Fibroblast of lung (primary cell): Measurements from ENCODE around the gene GRIK4.

Source experiments
- EZH2 ChIP-seq: IDR thresholded peaks from 2 replicates; pipeline ENCODE4 v1.5.1; 2012; ENCODE audit warnings: low read length, control low read depth, mild to moderate bottlenecking; ENCODE audit errors: missing control alignments
- TF ChIP-seq, protein P1 (sequence below), 2 donors: IDR thresholded peaks in 1 of 2; conservative IDR thresholded peaks in 1 of 2; 1 replicate in 1 of 2; 2 replicates in 1 of 2; pipeline ENCODE4 v1.5.1; 2011 to 2012; ENCODE audit warnings: low read length in 2 of 2, control low read depth in 1 of 2, inconsistent platforms in 1 of 2, low read depth in 1 of 2, mild to moderate bottlenecking in 1 of 2

DNA sequence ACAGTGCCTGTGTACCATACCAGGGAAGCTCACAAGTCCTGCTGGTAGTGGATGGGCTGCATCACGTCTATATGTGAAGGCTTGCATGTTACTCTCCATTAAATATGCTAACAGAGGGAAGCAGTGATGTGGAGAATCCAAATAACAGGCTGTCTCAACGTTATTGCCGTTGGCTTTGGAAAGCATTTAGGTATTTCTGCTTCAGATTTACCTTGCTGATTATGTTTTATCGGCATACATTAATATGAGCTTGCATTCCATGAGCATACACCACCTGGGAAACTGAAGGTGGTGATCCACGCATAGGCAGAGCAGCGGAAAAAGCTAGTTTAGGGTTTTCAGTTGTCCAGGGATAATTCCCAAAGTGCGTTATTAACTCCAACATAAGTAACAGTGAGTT, 175.0 kb downstream of the GRIK4 start:
- TF ChIP-seq, protein P1, sequence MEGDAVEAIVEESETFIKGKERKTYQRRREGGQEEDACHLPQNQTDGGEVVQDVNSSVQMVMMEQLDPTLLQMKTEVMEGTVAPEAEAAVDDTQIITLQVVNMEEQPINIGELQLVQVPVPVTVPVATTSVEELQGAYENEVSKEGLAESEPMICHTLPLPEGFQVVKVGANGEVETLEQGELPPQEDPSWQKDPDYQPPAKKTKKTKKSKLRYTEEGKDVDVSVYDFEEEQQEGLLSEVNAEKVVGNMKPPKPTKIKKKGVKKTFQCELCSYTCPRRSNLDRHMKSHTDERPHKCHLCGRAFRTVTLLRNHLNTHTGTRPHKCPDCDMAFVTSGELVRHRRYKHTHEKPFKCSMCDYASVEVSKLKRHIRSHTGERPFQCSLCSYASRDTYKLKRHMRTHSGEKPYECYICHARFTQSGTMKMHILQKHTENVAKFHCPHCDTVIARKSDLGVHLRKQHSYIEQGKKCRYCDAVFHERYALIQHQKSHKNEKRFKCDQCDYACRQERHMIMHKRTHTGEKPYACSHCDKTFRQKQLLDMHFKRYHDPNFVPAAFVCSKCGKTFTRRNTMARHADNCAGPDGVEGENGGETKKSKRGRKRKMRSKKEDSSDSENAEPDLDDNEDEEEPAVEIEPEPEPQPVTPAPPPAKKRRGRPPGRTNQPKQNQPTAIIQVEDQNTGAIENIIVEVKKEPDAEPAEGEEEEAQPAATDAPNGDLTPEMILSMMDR (conservative IDR thresholded peaks at IDR 0.05 in 1 of 2, IDR thresholded peaks at IDR 0.05 in 1 of 2; ENCODE audit: low read depth in 1 of 2, low read length in 2 of 2): no peak
- TF ChIP-seq EZH2: no peak
